GM23248 (cell line): ENCODE results near the gene IQCM.

Source experiments
- EZH2 ChIP-seq: fragments of 200-600 bp; sonication (generic); IDR thresholded peaks from 2 replicates; pipeline ENCODE4 v1.6.1; 2018; ENCODE audit warnings: antibody characterized with exemption, mild to moderate bottlenecking; ENCODE audit not compliant: insufficient read depth, poor library complexity, severe bottlenecking
- EZH2phosphoT487 ChIP-seq: fragments of 200-600 bp; sonication (generic); IDR thresholded peaks from 2 replicates; pipeline ENCODE4 v1.6.1; 2018; ENCODE audit warnings: antibody characterized with exemption, moderate library complexity, mild to moderate bottlenecking, low read depth; ENCODE audit not compliant: insufficient read depth

GRCh38 chr4:149311076-149311475, 504.6 kb downstream of the IQCM start:
- TF ChIP-seq EZH2, result no peak
- no peak for TF ChIP-seq EZH2phosphoT487
